Testis (tissue), 3 donors: ENCODE results near the gene PROCR. TPM values are rescaled to one million over a fixed set of nuclear protein-coding genes. Genes with fewer than 3 reads are reported as not detected.
"Not testable (repeated sequence)": the region's sequence is repeated elsewhere in the genome, so short reads cannot be mapped to it uniquely, and the experiment has no call there.

Experiments
- DNase-seq: peaks from one replicate; pipeline ENCODE4 v3.0.0-alpha.2; 2019
- H3K27ac ChIP-seq, 2 donors: fragments of 200-600 bp; sonication (generic); one replicate each; pipeline ENCODE4 v1.5.1; 2019
- H3K27me3 ChIP-seq: fragments of 200-600 bp; sonication (generic); one replicate; pipeline ENCODE4 v1.5.1; 2019
- H3K36me3 ChIP-seq: fragments of 200-600 bp; sonication (generic); one replicate; pipeline ENCODE4 v1.5.1; 2017; ENCODE audit warnings: low read depth; ENCODE audit errors: missing control alignments
- H3K4me1 ChIP-seq: fragments of 200-600 bp; sonication (generic); one replicate; pipeline ENCODE4 v1.5.1; 2019
- H3K4me3 ChIP-seq, 2 donors: fragments of 200-600 bp; sonication (generic); one replicate each; pipeline ENCODE4 v1.5.1; 2017 to 2019
- H3K9me3 ChIP-seq: fragments of 200-600 bp; sonication (generic); one replicate; pipeline ENCODE4 v1.5.1; 2017
- POLR2A ChIP-seq: fragments of 450-650 bp; IDR thresholded peaks from one replicate; pipeline ENCODE4 v1.6.1; 2017; ENCODE audit warnings: antibody characterized with exemption, mild to moderate bottlenecking, moderate library complexity
- WGBS, 2 donors: methylation state at CpG; one replicate each; pipeline ENCODE4 v1.1.5; 2018; 5-methylcytosine and 5-hydroxymethylcytosine counted together
- intact Hi-C: fragments of 100-400 bp; cut with DNase I; formaldehyde crosslinking; loops from one replicate; pipeline ENCODE4 v1.15.1; 2023; ENCODE audit warnings: low total_unique reads
- polyA plus RNA-seq: library from polyadenylated mRNA; stranded (reverse); fragments of 350-450 nt; fragmentation: Illumina TruSeq; extraction: RNeasy Lipid Tissue Mini Kit (QIAGEN cat#74804); gene quantifications from one replicate; pipeline ENCODE4 v1.2.3, GENCODE V29; 2014; ENCODE audit warnings: low read depth, low replicate concordance; ENCODE audit not compliant: insufficient read depth
- total RNA-seq, 2 donors: library from RNA; depleted of rRNA; stranded (reverse); fragments of >200 nt; gene quantifications; one replicate each; pipeline ENCODE4 v1.2.3, GENCODE V29; 2016
- TF ChIP-seq, protein P1 (sequence below), 3 experiments: fragments of 450-650 bp in 2 of 3; fragments of 200-600 bp in 1 of 3; sonication (generic) in 1 of 3; IDR thresholded peaks; one replicate each; pipeline ENCODE4 v1.5.1; 2016 to 2019; ENCODE audit warnings: antibody characterized with exemption in 3 of 3, mild to moderate bottlenecking in 2 of 3, moderate library complexity in 1 of 3

Gene PROCR
- total and polyA plus RNA-seq, 3 donors from 2014 or later, result 7.2 to 23.6 (median 8.2) TPM

DNA sequence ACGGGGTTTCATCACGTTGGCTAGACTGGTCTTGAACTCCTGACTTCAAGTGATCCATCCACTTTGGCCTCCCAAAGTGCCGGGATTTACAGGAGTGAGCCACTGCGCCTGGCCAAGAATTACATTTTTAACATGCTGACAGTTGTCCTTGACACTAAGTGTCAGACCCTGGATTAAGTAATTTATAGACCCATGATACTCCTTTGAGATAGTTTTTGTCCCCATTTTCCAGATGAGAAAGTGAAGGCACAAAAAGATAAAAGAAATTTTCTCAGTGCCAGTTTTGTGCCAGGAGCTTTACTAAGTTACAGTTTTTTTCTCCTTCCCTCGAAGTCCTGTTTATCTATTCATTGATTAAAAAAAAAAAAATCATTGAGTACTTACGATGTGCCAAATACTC, 14.9 kb upstream of the PROCR start:
- no peak for TF ChIP-seq POLR2A
- TF ChIP-seq, protein P1, sequence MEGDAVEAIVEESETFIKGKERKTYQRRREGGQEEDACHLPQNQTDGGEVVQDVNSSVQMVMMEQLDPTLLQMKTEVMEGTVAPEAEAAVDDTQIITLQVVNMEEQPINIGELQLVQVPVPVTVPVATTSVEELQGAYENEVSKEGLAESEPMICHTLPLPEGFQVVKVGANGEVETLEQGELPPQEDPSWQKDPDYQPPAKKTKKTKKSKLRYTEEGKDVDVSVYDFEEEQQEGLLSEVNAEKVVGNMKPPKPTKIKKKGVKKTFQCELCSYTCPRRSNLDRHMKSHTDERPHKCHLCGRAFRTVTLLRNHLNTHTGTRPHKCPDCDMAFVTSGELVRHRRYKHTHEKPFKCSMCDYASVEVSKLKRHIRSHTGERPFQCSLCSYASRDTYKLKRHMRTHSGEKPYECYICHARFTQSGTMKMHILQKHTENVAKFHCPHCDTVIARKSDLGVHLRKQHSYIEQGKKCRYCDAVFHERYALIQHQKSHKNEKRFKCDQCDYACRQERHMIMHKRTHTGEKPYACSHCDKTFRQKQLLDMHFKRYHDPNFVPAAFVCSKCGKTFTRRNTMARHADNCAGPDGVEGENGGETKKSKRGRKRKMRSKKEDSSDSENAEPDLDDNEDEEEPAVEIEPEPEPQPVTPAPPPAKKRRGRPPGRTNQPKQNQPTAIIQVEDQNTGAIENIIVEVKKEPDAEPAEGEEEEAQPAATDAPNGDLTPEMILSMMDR (IDR thresholded peaks at IDR 0.05), result no peak
- Histone ChIP-seq H3K27me3 (no peaks in the 10 kb centered on the region), H3K4me3 (no peak overlapping the region), H3K9me3 (no peaks in the 10 kb centered on the region), H3K27ac (no peak overlapping the region), H3K4me1 (peaks cover 2% of the 10 kb centered on the region), H3K36me3 (no peaks in the 10 kb centered on the region)
- intact Hi-C loops, result no loop called here
- DNase-seq, result no peak
- 78 to 83% methylated on average over 6 of the region's 6 CpGs for WGBS, 2 donors

DNA sequence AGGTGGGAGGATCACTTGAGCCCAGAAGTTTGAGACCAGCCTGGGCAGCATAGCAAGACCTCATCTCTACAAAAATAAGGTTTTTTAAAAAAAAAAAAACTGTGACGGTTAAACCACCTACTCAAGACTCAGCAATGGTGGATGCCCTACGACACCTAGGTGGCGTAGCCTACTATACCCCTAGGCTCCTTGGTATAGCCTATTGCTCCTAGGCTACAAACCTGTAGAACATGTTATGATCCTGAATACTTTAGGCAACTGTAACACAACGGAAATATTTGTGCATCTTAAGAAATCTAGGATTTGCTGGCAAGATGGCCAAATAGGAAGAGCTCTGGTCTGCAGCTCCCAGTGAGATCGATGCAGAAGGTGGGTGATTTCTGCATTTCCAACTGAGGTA, 11.5 kb upstream of the PROCR start:
- H3K4me1 ChIP-seq, DNase-seq, intact Hi-C loops, H3K4me3 ChIP-seq, H3K9me3 ChIP-seq, H3K36me3 ChIP-seq, H3K27me3 ChIP-seq, H3K27ac ChIP-seq: not testable (repeated sequence)
- WGBS, 2 donors, result 94 to 98% methylated on average over 5 of the region's 5 CpGs

DNA sequence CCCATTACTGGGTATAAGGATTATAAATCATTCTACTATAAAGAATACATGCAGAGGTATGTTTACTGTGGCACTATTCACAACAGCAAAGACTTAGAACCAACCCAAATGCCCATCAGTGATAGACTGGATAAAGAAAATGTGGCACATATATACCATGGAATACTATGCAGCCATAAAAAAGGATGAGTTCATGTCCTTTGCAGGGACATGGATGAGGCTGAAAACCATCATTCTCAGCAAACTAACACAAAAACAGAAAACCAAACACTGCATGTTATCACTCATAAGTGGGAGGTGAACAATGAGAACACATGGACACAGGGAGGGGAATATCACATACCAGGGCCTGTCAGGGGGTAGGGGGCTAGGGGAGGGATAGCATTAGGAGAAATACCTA, 7.3 kb upstream of the PROCR start:
- H3K4me3 ChIP-seq, H3K9me3 ChIP-seq, H3K27me3 ChIP-seq, H3K27ac ChIP-seq, H3K4me1 ChIP-seq, intact Hi-C loops, DNase-seq, H3K36me3 ChIP-seq: not testable (repeated sequence)

DNA sequence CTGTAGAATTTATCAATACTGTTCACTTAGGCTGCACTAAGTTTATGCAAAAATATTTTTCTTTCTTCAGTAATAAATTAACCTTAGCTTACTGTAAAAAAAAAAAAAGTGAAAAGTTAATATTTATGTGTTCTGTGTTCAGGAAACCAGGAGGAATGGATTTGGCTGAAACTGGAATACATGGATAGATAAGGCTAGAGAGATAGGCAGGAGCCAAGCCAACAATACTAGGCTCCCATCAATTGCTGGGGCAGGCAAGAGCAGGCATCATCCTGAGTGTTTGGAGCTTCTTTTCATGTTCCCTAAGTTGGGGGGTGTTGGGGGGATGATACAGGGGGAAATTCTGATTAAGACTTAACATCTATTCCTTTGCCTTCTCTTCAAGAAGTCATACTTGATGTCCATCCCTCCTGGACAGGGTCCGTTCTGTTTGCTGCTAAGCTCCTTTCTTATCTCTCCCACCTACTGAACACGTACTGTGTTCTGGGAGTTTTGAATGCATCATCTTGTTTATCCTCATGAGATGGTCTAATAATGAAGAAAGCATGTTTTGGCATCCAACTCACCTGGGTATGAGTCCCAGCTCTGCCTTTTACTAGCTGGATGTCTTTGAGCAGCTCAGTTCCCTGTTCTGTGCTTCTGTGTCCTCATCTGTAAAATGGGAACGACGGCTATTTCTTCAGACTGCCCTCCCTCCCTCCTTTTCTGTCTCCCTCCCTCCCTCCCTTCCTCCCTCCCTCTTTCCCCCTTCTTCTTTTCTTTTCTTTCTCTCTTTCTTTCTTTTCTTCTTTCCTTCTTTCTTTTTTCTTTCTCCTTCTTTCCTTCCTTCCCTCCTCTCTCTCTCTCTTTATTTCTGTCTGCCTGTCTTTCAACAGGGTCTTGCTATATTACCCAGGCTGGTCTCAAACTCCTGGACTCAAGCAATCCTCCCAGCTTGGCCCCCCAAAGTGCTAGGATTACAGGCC, 6.4 kb upstream of the PROCR start:
- intact Hi-C loops, result no loop called here
- 74 to 82% methylated on average over 4 of the region's 4 CpGs for WGBS, 2 donors
- H3K36me3 ChIP-seq, result no peaks in the 10 kb centered on the region
- no peaks in the 10 kb centered on the region for H3K9me3 ChIP-seq
- no peak overlapping the region for H3K27ac ChIP-seq
- TF ChIP-seq, protein P1 (IDR thresholded peaks at IDR 0.05), result no peak
- TF ChIP-seq POLR2A, result no peak
- no peaks in the 10 kb centered on the region for H3K27me3 ChIP-seq
- no peaks in the 10 kb centered on the region for H3K4me1 ChIP-seq
- DNase-seq, result no peak
- H3K4me3 ChIP-seq, result no peak overlapping the region

DNA sequence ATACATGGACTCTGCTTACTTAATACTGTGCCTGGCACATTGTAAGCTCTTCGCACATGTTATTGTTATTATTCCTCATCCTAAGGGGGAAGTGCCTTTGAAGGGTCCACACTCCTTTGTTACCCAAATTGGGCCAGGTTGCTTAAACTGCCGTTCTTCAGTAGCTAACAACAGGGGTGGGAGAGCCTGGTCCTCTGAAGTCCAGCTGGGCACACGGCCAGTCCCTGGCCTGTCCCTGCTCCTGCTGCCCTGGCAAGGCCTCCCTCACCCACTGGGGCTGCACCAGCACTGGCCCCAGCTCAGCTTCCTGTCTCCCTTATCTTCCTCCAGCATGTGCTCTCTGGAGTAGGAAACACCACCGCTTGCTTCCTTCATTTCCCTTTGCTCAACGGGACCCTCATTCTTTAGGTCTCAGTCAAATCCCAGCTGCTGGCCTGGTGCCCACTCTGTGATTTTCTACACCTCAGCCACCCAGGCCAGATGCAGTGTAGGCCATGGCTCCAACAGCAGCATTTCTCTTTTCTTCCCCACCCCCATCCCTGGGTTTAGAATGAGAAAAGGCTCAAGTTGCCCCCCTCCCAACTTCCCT, 5.5 kb upstream of the PROCR start:
- H3K27ac ChIP-seq, result no peak overlapping the region
- no peak for TF ChIP-seq POLR2A
- TF ChIP-seq, protein P1 (IDR thresholded peaks at IDR 0.05), result no peak
- no peaks in the 10 kb centered on the region for H3K4me1 ChIP-seq
- intact Hi-C loops, result no loop called here
- DNase-seq, result peak; percentile 57
- no peak overlapping the region for H3K4me3 ChIP-seq
- H3K9me3 ChIP-seq, result no peaks in the 10 kb centered on the region
- no peaks in the 10 kb centered on the region for H3K36me3 ChIP-seq
- H3K27me3 ChIP-seq, result no peaks in the 10 kb centered on the region
- WGBS, 2 donors, result 42 to 63% methylated on average over 4 to 5 of the region's 5 CpGs
